GM21515 (cell line): Measurements from ENCODE around the gene MARS1.

Source experiments
- ATAC-seq: cut with Tn5 transposase; IDR thresholded peaks from one replicate; pipeline ENCODE4 v1.9.1; 2021; ENCODE audit not compliant: unreplicated experiment

The MARS1 gene

GRCh38 chr12:57456737-57457490 lies 31.0 kb upstream of the MARS1 start:
- ATAC-seq: no peak

DNA sequence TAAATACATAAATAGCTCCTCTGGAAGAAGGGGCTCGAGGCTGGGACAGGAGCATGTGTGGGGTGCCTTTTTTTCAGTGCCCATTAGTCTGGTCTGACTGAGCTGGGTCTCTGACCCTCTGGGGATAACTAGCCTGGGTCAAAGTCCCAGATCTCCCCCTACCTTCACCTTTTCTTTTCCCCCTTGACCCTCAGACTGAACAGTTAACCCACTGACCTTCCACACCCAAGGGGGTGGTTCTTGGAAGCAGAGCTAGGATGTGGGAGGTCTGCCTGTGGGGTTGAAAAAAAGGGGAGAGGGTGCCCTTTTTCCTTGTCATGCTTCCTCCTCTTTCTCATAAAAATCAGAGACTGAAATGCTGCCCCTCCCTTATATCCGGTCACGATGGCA lies 29.2 kb upstream of the MARS1 start:
- ATAC-seq: no peak

GRCh38 chr12:57459055-57459749 lies 28.7 kb upstream of the MARS1 start:
- peak; percentile 60 for ATAC-seq

DNA sequence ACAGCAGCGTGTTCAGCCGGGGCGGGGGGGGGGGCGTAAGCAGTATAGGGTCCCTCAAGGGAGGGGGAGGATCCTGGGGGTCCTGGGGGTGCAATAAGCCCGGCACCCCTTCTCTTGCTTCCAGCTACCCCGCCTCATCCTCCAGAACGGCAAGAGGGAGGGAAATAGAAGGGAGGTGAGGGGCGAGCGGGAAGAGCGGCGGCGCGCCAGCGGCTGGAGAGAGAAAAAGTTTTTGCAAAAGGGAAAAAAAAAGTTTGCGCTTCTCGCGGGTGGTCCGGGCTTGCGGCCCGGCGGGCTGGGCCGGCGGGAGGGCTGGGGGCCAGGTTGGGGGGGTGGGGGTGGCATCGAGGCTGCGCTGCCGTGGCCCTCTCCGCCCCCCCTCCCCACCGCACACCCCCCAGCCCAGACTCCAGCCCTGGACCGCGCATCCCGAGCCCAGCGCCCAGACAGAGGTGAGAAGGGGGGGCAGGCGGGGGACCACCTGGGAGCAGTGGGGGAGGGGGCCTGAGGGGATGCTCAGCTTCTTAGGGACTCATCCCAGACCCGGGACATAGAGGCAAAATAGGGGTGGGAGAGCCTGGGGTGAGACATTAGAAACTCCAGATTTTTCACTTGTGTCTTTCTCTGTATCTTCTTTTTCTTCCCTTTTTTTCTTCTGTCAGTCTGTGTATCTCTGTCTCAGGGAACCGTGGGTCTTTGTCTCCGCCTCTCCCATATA lies 28.0 kb upstream of the MARS1 start, which contains the start of gene GLI1:
TSS of gene GLI1 (plus strand) at position 36 of the 718 bp plus-strand sequence. CDS start 3,907 bp downstream, outside the sequence.
- ATAC-seq: no peak

DNA sequence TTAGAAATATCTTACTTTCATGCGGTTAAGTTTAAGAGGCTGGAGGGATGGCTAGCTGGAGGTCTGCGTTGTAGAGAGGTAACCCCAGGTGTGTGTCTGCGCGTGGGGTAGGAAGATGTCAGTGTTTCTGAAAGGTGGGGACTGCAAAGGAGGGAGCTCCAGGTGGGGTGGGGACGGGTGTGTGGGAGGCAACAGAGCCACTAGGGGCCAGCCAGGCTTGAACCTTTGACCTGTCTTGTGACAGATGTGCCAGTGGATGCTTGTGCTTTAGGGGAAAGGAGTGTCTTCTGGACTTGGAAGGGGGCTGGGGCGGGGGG lies 27.4 kb upstream of the MARS1 start:
- no peak for ATAC-seq

DNA sequence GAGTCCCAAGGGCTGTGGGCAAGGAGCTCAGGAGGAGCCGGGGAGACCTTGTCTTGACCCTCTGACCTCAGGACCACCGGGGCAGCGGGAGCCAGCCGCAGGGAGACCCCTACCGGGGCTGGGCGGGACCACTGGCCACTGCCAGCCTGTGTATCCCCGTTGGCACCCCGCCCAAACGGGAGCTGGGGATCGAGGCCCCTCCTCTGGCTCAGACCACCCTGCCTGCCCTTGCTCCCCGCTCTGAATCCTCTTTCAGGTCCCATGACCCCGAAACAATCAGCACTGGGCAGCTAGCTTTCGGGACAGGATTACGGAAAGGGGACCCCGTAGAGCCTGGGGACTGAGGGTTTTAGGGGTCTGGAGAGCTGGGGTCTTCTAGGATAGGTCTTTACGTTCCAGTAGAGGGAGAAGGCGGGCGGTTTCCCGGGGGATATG lies 27.0 kb upstream of the MARS1 start:
- ATAC-seq: no peak

DNA sequence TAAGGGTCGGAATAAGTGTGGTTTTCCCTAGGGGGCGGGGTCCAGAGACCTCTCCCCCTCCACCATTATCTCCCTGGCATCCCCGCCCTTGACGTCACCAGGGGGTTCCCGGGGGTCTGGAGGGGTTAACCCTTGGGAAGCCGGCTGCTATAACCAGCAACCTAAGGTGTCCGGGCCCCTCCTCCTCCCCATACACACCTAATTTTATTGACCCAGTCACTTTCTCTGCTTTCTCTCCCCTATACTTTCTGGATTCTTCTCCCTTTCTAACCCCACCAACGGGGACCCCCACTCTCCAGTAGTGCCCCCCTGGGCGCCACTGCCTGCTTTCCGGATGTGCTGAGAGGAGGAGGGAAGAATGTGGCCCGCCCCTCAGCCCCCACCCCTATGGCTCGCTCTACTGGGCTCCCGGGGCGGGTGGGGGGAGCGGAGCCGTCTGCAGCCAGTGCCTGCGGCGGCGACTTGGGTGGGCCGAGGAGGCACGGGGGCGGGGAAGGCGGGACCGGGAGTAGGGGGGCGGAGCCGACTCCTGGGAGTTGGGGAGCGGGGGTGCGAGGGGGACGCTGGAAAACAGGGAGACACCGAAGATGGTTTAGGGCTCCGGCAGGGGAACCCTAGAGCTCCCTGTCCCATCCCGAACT lies 26.5 kb upstream of the MARS1 start:
- ATAC-seq: no peak

DNA sequence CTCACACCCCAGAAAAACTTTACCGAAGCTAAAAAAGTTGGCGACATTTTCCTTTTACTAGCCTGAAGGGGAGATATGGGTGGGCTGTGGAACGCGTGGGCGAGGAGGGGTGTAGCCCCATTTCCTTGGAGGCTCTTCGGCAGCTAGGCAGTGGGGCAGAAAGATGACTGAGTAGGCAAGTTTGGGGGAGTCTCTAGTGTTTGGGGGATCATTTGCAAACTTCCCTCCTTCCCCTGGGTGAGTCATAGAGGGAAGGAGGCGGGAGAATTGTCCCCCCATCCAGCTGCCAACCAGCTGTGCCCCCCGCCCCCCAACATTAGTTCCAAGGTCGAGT lies 26.0 kb upstream of the MARS1 start:
- ATAC-seq: no peak

DNA sequence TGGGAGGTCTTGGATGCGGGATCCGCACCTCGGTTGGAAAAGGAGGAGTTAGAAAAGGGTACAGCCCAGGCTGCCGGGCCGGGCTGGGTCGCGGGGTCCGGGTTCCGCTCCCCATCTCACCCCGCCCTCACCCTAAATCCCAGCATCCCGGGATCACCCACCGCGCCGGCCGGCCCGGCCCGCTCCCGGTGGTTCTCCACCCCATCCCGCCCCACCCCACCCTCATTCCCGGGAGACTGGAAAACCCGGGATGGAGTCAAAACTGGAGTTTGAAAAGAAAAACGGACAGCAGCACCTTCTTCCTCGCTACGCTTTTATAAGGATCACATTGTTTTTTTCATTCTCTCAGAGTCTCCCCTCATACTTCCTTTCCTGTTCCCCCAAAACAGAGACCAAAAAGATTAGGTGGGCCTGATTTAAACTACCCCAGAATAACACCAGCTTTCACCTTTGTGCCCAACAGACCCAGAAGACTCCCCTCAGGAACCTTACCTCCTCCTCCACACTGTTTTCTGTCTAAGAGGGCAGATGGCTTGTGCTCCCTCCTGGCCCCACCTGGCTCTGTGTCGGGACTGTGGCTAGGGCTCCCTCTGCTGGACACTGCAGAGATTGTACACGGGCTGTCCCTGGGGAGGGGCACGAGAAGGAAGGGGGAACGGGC lies 25.5 kb upstream of the MARS1 start:
- peak; percentile 67 for ATAC-seq

- ATAC-seq: no peak
These were observed 25.0 kb upstream of the MARS1 start for GRCh38 chr12:57462912-57463253.

GRCh38 chr12:57464569-57464968 lies 23.3 kb upstream of the MARS1 start:
- ATAC-seq: no peak

DNA sequence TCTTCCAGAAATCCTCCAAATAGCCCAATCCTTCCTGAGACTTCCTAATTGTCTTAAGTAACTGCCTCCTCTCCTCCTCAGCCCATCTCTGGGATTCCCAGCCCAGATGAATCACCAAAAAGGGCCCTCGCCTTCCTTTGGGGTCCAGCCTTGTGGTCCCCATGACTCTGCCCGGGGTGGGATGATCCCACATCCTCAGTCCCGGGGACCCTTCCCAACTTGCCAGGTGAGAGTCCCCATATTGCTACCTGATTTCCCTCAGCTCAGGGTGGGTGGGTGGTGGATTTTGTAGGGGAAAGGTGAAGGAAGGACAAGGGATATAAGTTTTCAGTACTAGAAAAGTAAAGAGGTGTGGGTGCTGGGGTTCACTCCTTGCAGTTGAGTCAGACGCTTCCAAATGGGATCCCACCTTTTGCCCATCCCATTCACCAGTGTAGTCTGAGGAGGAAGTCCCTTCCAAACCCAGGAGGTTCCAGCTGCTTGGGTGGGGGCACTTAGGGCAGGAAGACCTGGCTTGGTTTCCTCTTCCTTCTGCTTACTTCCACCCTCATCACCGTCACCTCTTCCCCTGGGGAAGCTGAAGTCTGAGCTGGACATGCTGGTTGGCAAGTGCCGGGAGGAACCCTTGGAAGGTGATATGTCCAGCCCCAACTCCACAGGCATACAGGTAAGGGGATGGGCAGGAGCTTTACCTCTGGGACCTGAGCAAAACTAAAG lies 22.7 kb upstream of the MARS1 start:
- ATAC-seq: no peak

- no peak for ATAC-seq
These were observed 21.9 kb upstream of the MARS1 start for GRCh38 chr12:57465747-57466505.

GRCh38 chr12:57467212-57467874 lies 20.5 kb upstream of the MARS1 start:
- no peak for ATAC-seq

DNA sequence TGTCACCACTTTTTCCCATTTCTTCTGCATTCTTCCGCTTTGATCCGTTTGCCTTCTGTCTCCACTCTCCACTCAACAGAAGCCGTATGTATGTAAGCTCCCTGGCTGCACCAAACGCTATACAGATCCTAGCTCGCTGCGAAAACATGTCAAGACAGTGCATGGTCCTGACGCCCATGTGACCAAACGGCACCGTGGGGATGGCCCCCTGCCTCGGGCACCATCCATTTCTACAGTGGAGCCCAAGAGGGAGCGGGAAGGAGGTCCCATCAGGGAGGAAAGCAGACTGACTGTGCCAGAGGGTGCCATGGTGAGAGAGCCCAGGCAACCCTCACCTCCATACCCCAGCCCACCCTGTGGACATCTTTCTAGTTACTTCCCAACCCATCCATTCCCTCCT lies 20.0 kb upstream of the MARS1 start:
- no peak for ATAC-seq

DNA sequence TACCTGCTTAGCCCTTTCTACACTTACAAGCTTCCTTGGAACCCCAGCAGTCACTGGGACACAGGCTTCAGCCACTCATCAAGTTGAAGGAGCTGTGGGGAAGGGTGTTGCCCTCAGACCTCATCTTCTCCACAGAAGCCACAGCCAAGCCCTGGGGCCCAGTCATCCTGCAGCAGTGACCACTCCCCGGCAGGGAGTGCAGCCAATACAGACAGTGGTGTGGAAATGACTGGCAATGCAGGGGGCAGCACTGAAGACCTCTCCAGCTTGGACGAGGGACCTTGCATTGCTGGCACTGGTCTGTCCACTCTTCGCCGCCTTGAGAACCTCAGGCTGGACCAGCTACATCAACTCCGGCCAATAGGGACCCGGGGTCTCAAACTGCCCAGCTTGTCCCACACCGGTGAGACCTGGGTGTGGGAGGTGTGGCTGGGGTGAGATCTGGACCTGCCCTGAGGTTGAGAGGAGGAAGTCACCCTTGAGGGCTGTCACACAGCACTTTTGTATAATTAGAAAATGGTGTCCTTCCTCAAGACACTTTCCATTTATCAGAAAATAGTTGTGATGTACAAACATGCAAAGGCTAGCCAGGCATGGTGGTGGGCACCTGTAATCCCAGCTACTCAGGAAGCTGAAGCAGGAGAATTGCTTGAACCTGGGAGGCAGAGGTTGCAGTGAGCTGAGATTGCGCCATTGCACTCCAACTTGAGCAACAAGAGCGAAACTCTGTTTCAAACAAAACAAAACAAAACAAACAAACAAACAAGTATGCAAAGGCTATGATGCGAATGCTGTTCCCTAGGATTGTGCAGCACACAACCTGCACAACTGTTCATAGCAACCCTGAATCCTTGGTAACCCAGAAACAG lies 18.3 kb upstream of the MARS1 start:
- ATAC-seq: no peak

DNA sequence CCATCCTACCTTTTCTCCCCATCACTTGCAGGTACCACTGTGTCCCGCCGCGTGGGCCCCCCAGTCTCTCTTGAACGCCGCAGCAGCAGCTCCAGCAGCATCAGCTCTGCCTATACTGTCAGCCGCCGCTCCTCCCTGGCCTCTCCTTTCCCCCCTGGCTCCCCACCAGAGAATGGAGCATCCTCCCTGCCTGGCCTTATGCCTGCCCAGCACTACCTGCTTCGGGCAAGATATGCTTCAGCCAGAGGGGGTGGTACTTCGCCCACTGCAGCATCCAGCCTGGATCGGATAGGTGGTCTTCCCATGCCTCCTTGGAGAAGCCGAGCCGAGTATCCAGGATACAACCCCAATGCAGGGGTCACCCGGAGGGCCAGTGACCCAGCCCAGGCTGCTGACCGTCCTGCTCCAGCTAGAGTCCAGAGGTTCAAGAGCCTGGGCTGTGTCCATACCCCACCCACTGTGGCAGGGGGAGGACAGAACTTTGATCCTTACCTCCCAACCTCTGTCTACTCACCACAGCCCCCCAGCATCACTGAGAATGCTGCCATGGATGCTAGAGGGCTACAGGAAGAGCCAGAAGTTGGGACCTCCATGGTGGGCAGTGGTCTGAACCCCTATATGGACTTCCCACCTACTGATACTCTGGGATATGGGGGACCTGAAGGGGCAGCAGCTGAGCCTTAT lies 17.4 kb upstream of the MARS1 start:
- no peak for ATAC-seq
